Vagina (tissue), 2 donors: ENCODE data around the gene HEMK1. TPM values are rescaled to one million over a fixed set of nuclear protein-coding genes. Genes with fewer than 3 reads are reported as not detected.

Experiments
- DNase-seq, 2 donors: peaks; one replicate each; pipeline ENCODE4 v3.0.0-alpha.2; 2017; ENCODE audit errors: extremely low spot score in 2 of 2
- H3K27ac ChIP-seq: fragments of 200-600 bp; sonication (generic); one replicate; pipeline ENCODE4 v1.5.1; 2019
- H3K27me3 ChIP-seq: fragments of 200-600 bp; sonication (generic); one replicate; pipeline ENCODE4 v1.5.1; 2019
- H3K36me3 ChIP-seq, 2 donors: fragments of 200-600 bp; sonication (generic); one replicate each; pipeline ENCODE4 v1.5.1; 2017 to 2019
- H3K4me1 ChIP-seq: fragments of 200-600 bp; sonication (generic); one replicate; pipeline ENCODE4 v1.5.1; 2019
- H3K4me3 ChIP-seq, 2 donors: fragments of 200-600 bp; sonication (generic); 1 replicate in 1 of 2; 2 replicates in 1 of 2; pipeline ENCODE4 v1.5.1; 2016 to 2019
- H3K9me3 ChIP-seq: fragments of 200-600 bp; sonication (generic); one replicate; pipeline ENCODE4 v1.5.1; 2019
- CTCF ChIP-seq, 3 experiments: fragments of 450-650 bp in 2 of 3; fragments of 200-600 bp in 1 of 3; sonication (generic) in 1 of 3; IDR thresholded peaks; one replicate each; pipeline ENCODE4 v1.5.1; 2017 to 2019; ENCODE audit warnings: antibody characterized with exemption in 3 of 3, mild to moderate bottlenecking in 2 of 3, moderate library complexity in 2 of 3
- POLR2A ChIP-seq, 2 donors: fragments of 450-650 bp; IDR thresholded peaks; one replicate each; pipeline ENCODE4 v1.6.1; 2017; ENCODE audit warnings: antibody characterized with exemption in 2 of 2, mild to moderate bottlenecking in 2 of 2, moderate library complexity in 2 of 2
- POLR2AphosphoS5 ChIP-seq, 2 donors: sonication (generic); formaldehyde crosslinking; IDR thresholded peaks; one replicate each; pipeline ENCODE4 v1.9.0; 2017; ENCODE audit warnings: antibody characterized with exemption in 2 of 2, mild to moderate bottlenecking in 2 of 2, low read depth in 1 of 2; ENCODE audit not compliant: insufficient read depth in 1 of 2
- intact Hi-C: fragments of 100-400 bp; cut with DNase I; formaldehyde crosslinking; loops from one replicate; pipeline ENCODE4 v1.15.1; 2023
- total RNA-seq: library from RNA; depleted of rRNA; stranded (reverse); fragments of >200 nt; gene quantifications from one replicate; pipeline ENCODE4 v1.2.3, GENCODE V29; 2016

Gene HEMK1
- total RNA-seq, 1 donor from 2014 or later = 3.4 TPM

DNA sequence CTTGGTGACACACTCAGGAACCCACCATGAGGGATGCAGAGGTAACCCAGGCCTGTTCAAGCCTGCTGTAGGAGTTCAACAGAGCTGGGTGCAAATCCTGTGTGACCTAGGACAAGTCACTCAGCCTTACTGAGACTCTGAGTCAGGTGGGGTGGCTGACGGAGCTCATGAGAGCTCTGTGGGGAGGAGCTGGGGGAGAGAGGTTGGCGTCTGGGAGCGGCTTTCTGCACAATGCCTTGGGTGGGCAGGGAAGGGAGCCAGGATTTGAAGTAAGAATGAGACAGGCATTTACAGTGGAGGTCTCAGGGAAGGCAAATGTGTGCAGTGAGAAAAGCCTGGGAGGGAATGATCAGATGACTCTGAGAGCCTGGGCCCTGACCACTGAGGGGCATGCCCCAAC, 20.1 kb upstream of the HEMK1 start:
- H3K9me3 ChIP-seq = no peaks in the 10 kb centered on the region
- no peaks in the 10 kb centered on the region for H3K4me1 ChIP-seq
- no peak overlapping the region for H3K27ac ChIP-seq
- no peak for TF ChIP-seq POLR2AphosphoS5 (IDR thresholded peaks at IDR 0.05; ENCODE audit: insufficient read depth in 1 of 2, low read depth in 1 of 2)
- no peak for TF ChIP-seq POLR2A (IDR thresholded peaks at IDR 0.05)
- no peak for TF ChIP-seq CTCF (IDR thresholded peaks at IDR 0.05)
- H3K4me3 ChIP-seq = no peak overlapping the region
- no peak for DNase-seq
- H3K36me3 ChIP-seq = no peaks in the 10 kb centered on the region
- intact Hi-C loops = loop anchor here (5.0 kb wide), 1 partner anchor 192 kb away; the partner anchor contains the start of gene TMEM115
- H3K27me3 ChIP-seq = no peaks in the 10 kb centered on the region

GRCh38 chr3:50550079-50550736, 19.1 kb upstream of the HEMK1 start:
- H3K36me3 ChIP-seq = no peaks in the 10 kb centered on the region
- peak; percentile 31 to 70 (median 47) for TF ChIP-seq CTCF (IDR thresholded peaks at IDR 0.05)
- TF ChIP-seq POLR2A (IDR thresholded peaks at IDR 0.05) = no peak
- no peaks in the 10 kb centered on the region for H3K9me3 ChIP-seq
- no peaks in the 10 kb centered on the region for H3K4me1 ChIP-seq
- no peak overlapping the region for H3K27ac ChIP-seq
- H3K27me3 ChIP-seq = no peaks in the 10 kb centered on the region
- intact Hi-C loops = loop anchor here (5.0 kb wide), 1 partner anchor 113 kb away; no protein-coding TSS in a partner anchor
- no peak overlapping the region for H3K4me3 ChIP-seq
- no peak for DNase-seq

GRCh38 chr3:50551054-50551659, 18.2 kb upstream of the HEMK1 start:
- Histone ChIP-seq H3K9me3 (no peaks in the 10 kb centered on the region), H3K4me3 (no peak overlapping the region), H3K27ac (no peak overlapping the region), H3K36me3 (no peaks in the 10 kb centered on the region), H3K4me1 (no peaks in the 10 kb centered on the region), H3K27me3 (no peaks in the 10 kb centered on the region)
- no peak for DNase-seq
- TF ChIP-seq POLR2A (IDR thresholded peaks at IDR 0.05) (no peak), POLR2AphosphoS5 (IDR thresholded peaks at IDR 0.05; ENCODE audit: insufficient read depth in 1 of 2, low read depth in 1 of 2) (no peak), CTCF (IDR thresholded peaks at IDR 0.05) (no peak)
- intact Hi-C loops = loop anchor here (5.0 kb wide), 1 partner anchor 114 kb away; no protein-coding TSS in a partner anchor

DNA sequence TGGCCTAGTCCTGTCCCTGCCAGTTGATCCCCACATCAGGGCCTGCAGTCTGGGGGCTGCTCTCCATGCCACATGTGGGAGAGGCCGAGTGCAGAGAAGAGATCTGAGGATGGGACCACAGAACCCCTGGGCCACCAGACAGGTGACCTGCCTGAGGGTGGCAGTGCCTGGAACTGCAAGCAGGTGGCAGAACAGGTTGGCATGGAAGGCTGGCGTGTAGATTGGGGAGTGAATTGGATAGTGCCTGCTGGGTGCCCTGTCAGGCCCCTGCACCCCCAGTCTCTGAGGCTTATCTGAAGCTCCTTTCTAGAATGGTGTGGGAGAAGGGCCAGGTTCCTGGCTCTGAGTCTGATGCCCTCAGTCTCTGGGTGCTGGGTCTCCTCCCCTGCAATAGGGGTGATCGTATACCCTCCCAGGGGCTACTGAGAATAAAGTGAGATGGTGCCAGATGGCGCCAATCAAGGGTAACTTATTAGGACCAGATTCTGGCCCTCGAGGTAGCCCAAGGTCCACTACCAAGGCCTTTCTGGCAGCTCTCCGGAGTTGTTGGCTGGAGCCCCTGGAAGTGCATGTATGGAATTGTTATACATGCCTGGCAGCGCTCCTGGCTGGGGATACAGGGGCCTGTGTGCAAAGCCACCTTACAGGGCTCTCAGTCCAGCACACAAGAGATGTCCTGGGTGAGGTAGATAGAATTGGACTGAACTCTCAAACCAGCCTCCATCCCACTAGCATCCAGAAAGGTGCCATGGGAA, 17.5 kb upstream of the HEMK1 start:
- intact Hi-C loops = loop anchor here (5.0 kb wide), 1 partner anchor 115 kb away; no protein-coding TSS in a partner anchor
- Histone ChIP-seq H3K4me3 (no peak overlapping the region), H3K27ac (no peak overlapping the region), H3K36me3 (no peaks in the 10 kb centered on the region), H3K9me3 (no peaks in the 10 kb centered on the region), H3K4me1 (no peaks in the 10 kb centered on the region), H3K27me3 (no peaks in the 10 kb centered on the region)
- TF ChIP-seq POLR2AphosphoS5 (IDR thresholded peaks at IDR 0.05; ENCODE audit: insufficient read depth in 1 of 2, low read depth in 1 of 2) (no peak), CTCF (IDR thresholded peaks at IDR 0.05) (no peak), POLR2A (IDR thresholded peaks at IDR 0.05) (no peak)
- no peak for DNase-seq
